CD4-positive, alpha-beta T cell treated with Interleukin-15 for 4 hours (primary cell): ENCODE results near the gene CXCL12.

Source experiments
- DNase-seq: peaks from one replicate; pipeline ENCODE4 v3.0.0-alpha.2; 2020; ENCODE audit warnings: low spot score

The CXCL12 gene

DNA sequence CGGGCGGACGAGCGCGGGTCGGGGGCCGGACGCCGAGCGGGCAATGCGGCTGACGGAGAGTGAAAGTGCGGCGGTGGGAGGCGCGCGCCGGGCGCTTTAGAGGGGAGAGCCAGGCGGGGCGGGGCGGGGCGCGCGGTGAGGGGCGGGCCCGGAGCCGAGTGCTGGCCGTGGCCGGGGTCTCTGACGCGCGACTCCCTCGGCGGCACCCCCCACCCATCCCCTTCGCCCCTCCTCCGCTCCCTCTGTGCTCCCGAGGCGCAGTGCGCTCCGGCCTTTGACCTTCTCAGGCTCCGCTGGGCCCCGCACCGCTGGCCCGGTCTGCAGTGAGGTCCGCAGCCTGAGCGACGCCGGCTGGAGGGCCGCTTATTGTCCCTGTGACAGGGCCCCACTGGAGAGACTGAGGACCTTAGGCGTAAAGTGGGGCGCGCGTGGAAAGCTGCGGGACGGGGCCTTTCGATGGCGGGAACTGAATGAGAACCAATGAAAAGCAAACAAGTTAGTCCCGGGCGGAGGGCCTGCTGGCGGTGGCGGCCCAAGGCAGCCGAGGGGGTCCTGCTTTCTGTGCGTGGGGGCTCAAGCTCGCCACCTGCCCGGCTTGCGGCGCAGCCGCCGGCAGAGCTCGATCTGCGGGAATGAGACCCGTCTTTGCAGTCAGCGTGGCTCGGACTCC lies at the start of gene CXCL12:
Gene CXCL12 (minus strand): TSS at position 72 of the 670 bp plus-strand sequence. CDS start 92 bp downstream, outside the sequence.
- DNase-seq = no peak

DNA sequence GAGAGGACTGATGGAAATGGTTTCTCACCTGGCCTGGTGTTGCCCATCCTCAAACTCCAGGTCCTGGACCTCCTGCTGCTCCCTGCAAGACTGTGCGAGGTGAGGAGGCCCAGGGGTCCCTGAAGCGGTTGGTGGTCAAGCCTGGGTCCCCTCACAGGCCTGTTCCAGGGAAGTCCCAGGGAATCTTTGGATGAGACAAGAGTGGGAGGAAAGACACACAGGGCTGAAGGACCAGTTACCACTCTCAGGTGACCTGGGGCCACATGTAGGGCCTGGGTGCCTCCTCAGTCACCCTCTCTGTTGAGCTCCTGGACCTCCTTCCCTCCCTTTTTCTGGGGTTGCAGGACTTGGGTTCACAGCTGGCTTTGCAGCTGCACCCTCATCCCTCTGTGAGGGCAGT lies 42.6 kb upstream of the CXCL12 start:
- DNase-seq = no peak

DNA sequence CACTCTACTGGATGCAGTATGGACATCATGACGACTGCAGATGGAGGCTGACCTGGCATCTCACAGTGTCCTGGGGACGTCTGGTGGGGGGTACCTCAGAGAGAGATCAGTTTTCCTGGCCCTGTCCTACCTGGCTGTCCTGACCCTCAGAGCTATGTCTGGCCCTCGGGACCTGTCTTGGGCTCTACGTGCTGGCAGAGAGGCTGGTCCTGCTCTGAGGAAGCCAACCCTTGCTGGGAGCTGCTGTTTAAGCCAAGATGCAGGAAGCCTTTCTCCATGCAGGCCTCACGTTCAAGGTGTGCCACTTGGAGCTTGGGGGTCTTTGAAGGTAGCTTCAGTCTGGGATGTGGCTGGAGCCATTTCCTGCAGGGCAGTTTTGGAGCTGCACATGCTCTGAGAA lies 42.1 kb upstream of the CXCL12 start:
- DNase-seq = no peak

DNA sequence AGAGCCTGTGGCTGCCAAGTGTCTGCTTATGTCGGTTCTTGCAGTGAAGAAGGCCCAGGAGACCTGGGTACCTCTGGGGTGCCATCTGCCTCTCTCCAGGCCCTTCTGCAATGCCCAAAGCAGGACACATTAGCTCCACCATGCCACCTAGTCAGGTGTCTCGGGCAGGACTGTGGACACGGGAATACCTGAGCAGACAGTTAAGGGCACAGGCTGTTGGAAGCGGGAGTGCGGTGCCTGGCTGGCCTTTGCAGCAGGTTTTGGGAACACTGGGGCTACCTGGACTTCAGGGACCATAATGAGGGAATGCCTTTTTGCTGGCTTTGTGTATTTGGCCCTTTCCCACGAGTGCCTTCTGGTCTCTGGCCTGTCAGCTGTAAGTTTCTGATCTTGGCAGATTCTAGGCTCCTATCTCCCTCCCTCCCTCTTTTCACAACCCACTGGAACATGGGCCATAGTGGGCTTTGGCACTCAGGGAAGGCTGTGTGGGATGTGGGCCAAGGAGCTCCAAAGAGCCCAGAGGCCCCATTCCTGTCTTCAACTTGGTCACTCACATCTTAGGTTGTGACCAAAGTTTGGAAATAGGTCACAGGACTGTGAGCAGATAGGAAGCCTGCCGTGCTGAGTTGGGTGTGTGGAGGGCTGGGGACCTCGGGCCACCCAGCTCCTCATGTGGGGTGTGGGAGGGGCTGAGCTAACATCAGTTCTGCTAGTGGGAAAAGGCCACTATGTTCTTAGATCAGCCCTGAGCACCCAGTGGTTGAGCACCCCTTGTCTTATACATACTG lies 41.5 kb upstream of the CXCL12 start:
- DNase-seq = no peak

DNA sequence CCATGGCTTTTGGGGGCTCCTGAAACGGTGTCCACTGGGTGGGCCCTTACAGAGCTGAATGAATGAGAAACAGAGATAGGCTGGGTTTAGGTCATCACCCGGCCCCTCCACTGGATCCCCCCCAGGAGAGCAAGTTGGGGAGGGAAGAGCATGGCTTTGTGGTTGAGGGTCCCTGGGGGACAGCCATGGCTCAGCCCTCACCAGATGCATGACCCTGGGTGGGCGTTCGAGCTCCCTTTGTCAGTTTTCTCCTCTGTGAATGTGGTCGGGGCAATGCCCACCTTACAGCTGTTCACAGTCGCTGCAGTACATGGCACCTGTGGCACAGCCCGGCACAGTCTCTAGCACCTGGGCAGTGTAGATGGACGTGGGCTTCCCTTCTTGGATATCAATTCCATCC lies 40.6 kb upstream of the CXCL12 start:
- no peak for DNase-seq

DNA sequence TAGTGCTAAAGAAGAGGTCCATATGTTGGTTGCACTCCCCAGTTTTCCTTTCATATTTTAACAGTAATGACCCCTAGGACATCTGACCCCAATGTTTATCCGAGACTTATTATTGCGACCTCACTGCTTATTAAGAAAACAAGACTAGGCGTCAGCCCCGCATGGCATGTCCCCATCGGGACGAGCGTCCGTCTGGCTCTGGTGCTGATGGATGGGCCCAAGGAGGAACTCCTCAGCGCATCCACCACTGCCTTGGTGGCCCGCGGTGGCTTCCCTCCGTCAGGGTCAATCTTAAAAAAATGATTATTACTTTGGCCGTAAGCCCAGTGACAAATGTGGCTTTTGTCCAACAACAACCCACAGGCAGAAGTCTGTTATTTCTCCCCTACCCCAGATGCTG lies 40.1 kb upstream of the CXCL12 start:
- DNase-seq = no peak

DNA sequence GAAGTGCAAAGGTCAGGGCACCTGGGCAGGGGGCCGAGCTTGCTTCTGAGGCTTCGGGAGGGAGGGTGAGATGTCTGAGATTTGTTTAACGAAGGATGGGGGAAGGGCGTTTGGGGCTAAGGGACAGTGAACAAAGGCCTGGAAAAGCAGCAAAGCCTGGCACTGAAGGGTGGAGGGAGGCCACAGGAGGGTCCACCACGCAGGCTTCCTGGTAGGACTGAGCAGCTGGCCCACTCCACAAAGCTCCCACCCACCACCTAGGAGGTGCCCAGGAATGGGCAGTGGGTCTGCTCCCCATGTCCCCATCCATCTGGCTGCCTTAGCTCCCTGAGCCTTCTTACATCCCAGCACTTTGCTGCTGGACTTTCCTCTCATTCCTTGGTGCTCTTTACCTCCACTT lies 39.4 kb upstream of the CXCL12 start:
- no peak for DNase-seq

DNA sequence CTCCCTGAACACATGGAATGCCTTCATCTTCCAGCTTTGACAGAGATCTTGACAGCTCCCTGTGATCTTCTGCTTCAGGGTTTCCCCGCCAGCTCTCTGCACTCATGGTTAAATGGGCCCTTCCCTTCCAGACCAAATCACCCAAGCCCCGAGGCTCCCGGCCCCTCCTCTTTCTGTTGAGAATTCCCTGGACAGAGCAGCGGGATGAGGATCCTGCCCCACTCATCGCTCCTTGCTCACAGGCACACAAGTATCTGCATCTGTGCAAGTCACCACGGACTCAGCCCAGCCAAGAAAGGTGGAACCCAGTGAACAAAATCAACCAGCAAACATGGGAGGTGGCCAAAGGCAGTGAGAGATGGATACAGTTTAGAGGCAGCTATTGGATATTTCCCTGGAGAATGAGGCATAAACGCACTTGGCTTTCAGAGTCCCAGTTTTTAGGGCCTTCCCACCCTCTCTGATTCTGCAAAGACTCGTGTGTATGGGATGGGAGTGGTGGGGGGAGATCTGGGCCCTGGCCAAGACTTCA lies 37.7 kb upstream of the CXCL12 start:
- DNase-seq = no peak

DNA sequence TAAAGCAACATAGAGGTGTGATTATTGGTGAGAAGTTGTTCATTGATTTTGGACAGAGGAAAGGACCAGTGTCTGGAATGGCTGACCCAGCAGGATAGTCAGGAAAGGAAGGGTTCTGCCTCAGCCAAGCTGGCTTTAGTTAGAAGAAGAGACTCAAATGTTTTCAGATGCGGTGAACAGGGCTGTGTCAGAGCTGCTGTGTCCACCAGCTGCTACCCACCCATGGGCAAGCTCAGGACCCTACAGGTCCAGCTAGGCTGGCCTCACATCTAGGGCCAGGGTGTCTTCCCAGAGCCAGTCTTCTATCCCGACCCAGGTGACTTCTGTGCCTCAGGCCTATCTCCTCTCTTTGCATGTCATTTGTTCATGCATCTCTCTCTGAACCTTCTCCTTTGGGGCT lies 37.3 kb upstream of the CXCL12 start:
- no peak for DNase-seq

DNA sequence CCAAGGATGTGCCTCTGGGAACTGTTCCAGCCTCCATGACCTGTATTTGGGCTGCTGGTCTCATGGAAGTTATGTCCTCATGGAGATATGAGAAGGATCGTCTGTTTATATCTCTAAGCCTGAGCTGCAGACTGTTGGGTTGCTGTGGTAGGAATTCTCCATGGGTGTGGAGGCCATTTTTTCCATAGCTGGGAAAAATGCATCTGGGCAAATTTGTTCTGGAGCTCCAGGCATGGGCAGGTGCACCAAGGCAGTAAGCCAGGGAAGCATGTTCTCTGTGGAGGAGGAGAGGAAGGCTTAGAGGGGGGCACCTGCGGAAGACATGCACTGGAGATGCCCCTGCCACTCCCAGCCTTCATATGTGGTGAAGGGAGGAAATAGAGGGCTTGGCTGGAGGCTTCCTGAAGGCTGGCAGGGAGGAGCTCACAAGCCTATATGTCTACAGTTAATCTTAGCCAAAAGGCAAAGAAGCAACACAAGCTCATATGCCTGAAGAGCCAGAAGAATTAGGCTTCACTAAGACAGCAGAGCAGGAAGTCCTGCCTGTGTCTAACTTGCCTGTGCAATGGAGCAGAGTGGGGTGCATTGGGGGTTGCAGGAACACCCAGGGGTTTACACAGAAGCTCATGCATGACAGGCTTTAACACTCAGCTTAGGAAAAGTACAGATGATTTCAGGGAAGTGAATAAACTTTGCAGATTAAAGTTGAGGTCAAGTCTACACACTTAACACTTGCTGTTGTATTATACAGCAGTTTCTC lies 35.1 kb upstream of the CXCL12 start:
- no peak for DNase-seq

DNA sequence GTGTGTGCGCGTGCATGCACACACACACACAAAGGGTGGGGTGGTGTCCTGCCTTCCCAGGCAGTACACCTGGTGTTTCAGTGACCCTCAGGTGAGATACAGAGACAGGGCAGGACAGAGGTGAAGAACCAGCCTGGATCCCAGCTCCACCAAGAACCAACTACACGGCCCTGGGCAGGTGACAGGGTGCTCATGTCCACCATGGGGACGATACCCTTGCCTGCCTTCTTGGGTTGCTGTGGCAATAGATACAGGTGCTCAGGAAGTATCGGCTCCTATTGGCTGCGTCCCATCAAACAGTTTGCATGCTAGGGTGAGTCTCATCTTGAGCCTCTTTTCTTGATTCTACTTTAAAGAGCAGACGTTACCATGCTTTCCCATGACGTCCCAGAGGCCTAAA lies 33.7 kb upstream of the CXCL12 start:
- DNase-seq = no peak

DNA sequence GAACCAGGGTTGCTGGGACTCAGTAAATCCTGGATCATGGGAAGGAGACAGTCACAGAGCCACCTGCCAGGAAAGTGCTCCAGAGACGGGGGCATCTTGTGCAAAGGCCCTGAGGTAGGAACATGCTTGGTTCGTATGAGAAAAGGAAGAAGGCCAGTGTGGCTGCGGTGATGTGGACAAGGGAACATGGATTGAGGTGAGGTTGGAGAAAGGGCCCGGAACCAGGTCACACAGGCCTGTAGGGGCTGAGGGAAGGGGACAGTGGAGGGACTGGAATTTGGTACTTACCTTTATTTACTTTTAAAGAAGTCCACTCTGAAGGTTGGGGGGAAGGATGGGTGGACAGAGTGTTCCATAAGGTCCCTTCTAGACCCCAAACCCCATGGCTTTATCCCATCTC lies 32.9 kb upstream of the CXCL12 start:
- DNase-seq = no peak

DNA sequence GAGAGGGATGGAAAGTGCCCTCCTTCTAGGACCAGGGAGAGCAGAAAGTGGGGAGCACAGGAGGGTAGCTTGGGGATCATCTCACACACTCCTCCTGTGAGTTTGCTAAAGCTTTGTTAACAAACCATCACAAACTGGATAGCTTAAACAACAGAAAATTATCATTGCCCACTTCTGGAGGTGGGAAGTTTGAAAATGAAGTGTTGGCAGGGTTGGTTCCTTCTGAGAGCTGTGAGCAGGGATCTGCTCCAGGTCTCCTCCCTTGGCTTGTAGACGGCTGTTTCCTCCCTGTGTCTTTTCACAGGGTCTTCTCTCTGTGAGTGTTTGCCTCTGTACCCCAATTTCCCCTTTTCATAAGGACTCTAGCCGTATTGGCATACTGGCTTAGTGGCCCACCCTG lies 32.0 kb upstream of the CXCL12 start:
- no peak for DNase-seq

DNA sequence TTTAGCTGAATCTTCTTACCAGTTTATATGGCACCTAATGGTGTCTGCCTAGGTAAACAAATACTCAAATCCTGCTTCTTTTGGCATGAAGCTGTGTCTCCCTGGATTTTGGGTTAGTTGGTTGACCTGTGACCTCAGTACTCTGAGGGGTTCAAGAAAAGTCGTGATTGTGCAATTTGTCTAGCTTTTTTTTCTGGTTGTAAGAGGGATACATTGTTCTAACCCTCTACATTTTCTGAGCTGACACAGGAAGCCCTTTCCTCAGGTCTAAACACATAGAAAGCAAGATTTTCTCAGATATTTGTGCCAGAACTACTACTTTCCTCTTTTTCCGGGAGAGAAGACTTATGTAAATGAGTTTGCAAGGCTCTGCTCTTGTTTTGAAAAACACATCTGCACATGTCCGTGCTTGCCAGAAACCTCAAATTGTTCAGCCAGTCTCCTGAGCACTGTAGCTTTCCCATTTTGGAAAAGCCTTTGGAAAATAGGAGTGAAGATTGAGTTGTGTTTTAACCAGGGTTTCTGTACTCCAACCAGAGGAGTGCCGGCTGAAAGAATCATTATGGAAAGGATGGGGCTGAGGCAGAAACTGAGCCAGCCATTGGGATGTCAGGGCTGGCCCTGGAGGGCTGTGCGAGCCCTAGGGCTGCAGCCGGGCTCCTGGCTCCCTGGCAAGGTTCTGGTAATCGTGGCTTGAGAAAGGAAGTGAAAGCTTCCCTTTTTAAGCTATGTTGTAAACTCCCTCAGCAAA lies 31.3 kb upstream of the CXCL12 start:
- DNase-seq = no peak

DNA sequence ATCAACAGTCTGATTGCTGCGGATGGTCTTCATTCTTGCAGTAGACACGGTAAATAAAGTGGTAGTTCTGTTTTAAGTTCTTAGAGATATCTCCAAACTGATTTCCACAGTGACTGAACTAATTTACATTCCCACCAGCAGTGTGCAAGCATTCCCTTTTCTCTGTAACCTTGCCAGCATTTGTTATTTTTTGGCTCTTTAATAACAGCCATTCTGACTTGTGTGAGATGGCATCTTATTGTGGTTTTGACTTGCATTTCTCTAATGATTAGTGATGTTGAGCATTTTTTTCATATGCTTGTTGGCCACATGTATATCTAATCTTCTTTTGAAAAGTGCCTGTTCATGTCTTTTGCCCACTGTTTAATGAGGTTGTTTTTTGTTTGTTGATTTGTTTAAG lies 30.2 kb upstream of the CXCL12 start:
- no peak for DNase-seq

DNA sequence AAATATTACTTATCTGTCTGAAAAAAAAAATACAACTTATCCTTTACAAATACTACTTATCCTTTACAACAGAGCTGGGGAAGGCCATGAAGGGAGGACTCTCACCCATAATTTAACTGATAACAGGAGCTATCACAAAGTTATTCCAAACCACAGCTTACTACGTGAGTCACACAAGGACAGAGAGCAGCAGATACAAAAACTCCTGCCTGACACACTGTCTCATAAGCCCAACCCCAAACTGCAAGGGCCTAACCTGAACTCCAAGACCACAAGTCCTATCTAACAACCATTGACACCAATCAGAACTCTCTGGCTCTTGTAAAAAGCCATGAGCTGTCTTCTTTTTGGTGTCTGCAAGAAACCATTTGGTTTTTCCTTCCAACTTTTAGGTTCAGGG lies 28.5 kb upstream of the CXCL12 start:
- no peak for DNase-seq

DNA sequence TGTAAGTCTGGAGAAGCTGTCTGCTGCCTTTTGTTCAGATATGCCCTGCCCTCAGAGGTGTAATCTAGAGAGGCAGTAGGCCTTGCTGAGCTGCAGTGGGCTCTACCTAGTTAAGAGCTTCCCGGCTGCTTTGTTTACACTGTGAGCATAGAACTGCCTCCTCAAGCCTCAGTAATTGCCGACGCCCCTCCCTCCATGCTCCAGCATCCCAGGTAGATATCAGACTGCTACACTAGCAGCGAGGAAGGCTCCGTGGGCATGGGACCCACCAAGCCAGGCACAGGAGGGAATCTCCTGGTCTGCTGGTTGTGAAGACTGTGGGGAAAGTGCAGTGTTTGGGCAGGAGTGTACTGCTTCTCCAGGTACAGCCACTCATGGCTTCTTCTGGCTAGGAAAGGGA lies 26.4 kb upstream of the CXCL12 start:
- no peak for DNase-seq

DNA sequence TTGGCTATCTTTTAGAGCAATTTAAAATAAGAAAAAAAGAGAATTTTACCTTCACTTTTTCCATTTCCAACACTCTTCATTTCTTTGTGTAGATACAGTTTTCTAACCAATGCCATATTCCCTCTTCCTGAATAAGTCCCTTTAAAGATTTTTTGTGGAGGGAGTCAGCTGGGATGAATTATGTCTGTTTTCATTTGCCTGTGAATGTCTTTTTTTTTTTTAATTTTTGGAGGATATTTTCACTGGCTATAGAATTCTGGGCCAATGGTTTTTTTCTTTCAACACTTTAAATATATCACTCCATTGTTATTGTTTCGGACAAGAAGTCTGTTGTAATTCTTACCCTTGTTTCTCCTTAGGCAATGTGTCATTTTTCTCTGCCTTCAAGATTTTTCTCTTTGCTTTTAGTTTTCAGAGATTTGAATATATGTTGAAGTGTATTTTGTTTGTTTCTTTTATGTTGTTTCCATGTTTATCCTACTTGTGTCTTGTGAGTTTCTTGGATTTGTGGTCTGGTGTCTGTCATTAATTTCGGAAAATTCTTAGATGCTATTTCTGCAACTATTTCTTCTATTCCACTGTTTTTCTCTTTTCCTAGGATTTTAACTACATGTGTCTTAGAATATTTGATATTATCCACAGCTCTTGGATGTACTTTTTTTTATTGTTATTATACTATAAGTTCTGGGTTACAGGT lies 20.0 kb upstream of the CXCL12 start:
- no peak for DNase-seq

DNA sequence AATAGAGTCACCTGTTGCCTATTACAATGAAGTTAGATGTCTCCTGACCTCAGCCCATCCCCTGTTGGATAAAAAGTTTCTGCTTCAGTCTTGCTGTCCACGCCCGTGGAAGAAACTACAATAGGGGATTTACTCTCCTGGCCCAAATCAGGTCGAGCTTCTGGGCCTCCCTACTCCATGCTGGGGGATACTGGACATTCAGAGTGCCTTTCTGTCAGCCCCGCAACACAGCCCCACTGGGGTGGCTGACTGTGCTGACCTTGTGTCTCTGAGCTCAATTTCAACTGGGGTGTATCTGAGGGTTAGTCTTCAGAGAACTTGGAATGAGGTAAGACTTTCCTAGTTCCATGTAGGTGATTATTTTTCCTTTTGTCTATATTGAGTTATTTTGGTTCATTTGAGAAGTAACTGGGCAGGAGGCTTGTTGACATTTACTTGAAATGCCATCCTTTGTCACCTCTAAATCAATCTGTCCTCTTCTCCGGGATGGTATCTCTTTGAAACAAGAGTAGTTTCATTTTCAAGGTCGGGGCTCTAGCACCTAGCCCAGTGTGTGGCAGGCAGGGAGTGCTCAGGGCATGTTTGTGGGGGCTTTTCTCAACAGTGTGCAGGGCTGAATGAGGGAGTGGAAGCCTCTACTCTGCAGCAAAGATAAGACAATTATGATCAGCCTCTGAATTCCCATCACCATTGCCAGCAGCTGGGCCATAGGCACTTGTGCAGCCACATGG lies 17.7 kb upstream of the CXCL12 start:
- no peak for DNase-seq

DNA sequence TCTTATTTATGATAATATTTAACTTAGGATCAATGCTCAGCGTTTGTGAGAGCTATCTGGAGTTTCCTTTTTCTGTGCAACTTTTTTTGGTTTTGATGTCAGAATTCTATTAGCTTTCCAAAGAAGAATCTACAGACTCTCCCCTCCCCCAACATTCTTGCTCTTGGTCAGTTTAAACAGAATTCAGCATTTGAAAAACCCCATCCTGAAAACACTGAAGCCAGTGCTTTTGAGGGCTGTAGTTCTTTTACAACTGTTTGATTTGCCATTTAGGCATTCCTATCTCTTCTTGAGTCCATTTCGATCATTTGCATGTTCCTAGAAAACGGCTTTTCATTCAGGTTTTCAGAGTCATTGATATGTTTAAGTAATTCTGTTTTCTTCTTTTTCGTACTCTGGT lies 15.6 kb upstream of the CXCL12 start:
- DNase-seq = no peak
